Loucy (cell line): ENCODE measurements around the gene STXBP6.

Source experiments
- H2AFZ ChIP-seq: fragments of 200-600 bp; sonication (generic); 2 replicates; pipeline ENCODE4 v1.6.0; 2016; ENCODE audit warnings: antibody characterized with exemption, mild to moderate bottlenecking, low read length, moderate library complexity
- H3F3A ChIP-seq: fragments of 200-600 bp; 2 replicates; pipeline ENCODE4 v1.6.0; 2016; ENCODE audit warnings: antibody characterized with exemption, low read depth, mild to moderate bottlenecking
- H3K27me3 ChIP-seq: fragments of 200-600 bp; sonication (generic); 2 replicates; pipeline ENCODE4 v1.6.1; 2014; ENCODE audit warnings: low read length, mild to moderate bottlenecking; ENCODE audit not compliant: insufficient read depth, poor library complexity, severe bottlenecking
- H3K36me3 ChIP-seq: fragments of 200-600 bp; sonication (generic); 2 replicates; pipeline ENCODE4 v1.6.1; 2016; ENCODE audit warnings: low read length; ENCODE audit not compliant: insufficient read depth
- H3K4me1 ChIP-seq: fragments of 200-600 bp; sonication (generic); 2 replicates; pipeline ENCODE4 v1.5.1; 2014; ENCODE audit warnings: low read length, mild to moderate bottlenecking; ENCODE audit not compliant: insufficient read depth, poor library complexity, severe bottlenecking
- H3K4me2 ChIP-seq: fragments of 200-600 bp; sonication (generic); 2 replicates; pipeline ENCODE4 v1.6.0; 2014; ENCODE audit warnings: antibody characterized with exemption, low read length, low read depth, mild to moderate bottlenecking; ENCODE audit not compliant: poor library complexity, severe bottlenecking
- H3K4me3 ChIP-seq: fragments of 200-600 bp; sonication (generic); 2 replicates; pipeline ENCODE4 v1.5.1; 2014; ENCODE audit warnings: low read length, mild to moderate bottlenecking, mixed read lengths; ENCODE audit not compliant: poor library complexity, severe bottlenecking
- H3K79me2 ChIP-seq: fragments of 200-600 bp; sonication (generic); 2 replicates; pipeline ENCODE4 v1.6.1; 2014; ENCODE audit warnings: low read length; ENCODE audit not compliant: insufficient read depth
- H3K9ac ChIP-seq: fragments of 200-600 bp; sonication (generic); 2 replicates; pipeline ENCODE4 v1.6.0; 2014; ENCODE audit warnings: mild to moderate bottlenecking, low read depth, low read length, moderate library complexity; ENCODE audit not compliant: poor library complexity, severe bottlenecking
- H3K9me2 ChIP-seq: fragments of 200-600 bp; sonication (generic); replicated peaks from 2 replicates; pipeline ENCODE4 v1.6.1; 2016; ENCODE audit warnings: low read depth, low read length, mixed read lengths
- H3K9me3 ChIP-seq: fragments of 200-600 bp; sonication (generic); 2 replicates; pipeline ENCODE4 v1.6.1; 2014; ENCODE audit warnings: mild to moderate bottlenecking, antibody characterized with exemption, low read length, low read depth; ENCODE audit not compliant: insufficient read depth
- H4K20me1 ChIP-seq: fragments of 200-600 bp; sonication (generic); 2 replicates; pipeline ENCODE4 v1.6.0; 2014; ENCODE audit warnings: antibody characterized with exemption, low read length, mild to moderate bottlenecking; ENCODE audit not compliant: insufficient read depth, poor library complexity, severe bottlenecking
- EZH2phosphoT487 ChIP-seq: fragments of 200-600 bp; IDR thresholded peaks from 2 replicates; pipeline ENCODE4 v1.6.1; 2018; ENCODE audit warnings: antibody characterized with exemption, mild to moderate bottlenecking, moderate library complexity, borderline replicate concordance
- TF ChIP-seq, protein P1 (sequence below): fragments of 200-600 bp; sonication (generic); conservative IDR thresholded peaks from 2 replicates; pipeline ENCODE4 v1.5.1; 2014; ENCODE audit warnings: mild to moderate bottlenecking, antibody characterized with exemption, low read length

Gene STXBP6

DNA sequence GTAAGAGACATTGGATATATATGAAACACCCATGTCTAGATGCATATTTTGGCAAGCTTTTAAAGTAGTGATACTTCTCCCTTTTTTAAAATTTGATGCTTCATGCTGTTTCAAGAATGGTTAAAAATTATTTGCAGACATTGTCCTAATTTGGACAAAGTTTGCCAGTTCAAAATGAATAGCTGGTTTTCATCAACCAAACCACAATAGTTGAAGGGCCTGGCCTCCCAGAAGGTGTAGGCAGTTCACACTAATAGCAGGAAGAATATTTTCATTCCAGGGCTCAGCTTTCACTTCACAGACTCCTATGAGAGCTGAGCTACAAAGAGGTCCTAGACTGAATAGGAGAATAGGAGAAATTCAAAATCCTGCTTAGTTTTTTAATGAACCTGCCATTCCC lies 78.7 kb downstream of the STXBP6 start:
- Histone ChIP-seq H3K9ac (no peak overlapping the region), H3K4me1 (peaks cover 3% of the 10 kb centered on the region), H3K79me2 (no peaks in the 10 kb centered on the region), H3K9me2 (no peaks in the 10 kb centered on the region), H3K9me3 (no peaks in the 10 kb centered on the region), H2AFZ (no peak overlapping the region), H3K27me3 (no peaks in the 10 kb centered on the region), H4K20me1 (no peaks in the 10 kb centered on the region), H3K36me3 (no peaks in the 10 kb centered on the region), H3K4me2 (no peak overlapping the region), H3F3A (no peaks in the 10 kb centered on the region), H3K4me3 (no peak overlapping the region)
- no peak for TF ChIP-seq EZH2phosphoT487
- TF ChIP-seq, protein P1, sequence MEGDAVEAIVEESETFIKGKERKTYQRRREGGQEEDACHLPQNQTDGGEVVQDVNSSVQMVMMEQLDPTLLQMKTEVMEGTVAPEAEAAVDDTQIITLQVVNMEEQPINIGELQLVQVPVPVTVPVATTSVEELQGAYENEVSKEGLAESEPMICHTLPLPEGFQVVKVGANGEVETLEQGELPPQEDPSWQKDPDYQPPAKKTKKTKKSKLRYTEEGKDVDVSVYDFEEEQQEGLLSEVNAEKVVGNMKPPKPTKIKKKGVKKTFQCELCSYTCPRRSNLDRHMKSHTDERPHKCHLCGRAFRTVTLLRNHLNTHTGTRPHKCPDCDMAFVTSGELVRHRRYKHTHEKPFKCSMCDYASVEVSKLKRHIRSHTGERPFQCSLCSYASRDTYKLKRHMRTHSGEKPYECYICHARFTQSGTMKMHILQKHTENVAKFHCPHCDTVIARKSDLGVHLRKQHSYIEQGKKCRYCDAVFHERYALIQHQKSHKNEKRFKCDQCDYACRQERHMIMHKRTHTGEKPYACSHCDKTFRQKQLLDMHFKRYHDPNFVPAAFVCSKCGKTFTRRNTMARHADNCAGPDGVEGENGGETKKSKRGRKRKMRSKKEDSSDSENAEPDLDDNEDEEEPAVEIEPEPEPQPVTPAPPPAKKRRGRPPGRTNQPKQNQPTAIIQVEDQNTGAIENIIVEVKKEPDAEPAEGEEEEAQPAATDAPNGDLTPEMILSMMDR: no peak

DNA sequence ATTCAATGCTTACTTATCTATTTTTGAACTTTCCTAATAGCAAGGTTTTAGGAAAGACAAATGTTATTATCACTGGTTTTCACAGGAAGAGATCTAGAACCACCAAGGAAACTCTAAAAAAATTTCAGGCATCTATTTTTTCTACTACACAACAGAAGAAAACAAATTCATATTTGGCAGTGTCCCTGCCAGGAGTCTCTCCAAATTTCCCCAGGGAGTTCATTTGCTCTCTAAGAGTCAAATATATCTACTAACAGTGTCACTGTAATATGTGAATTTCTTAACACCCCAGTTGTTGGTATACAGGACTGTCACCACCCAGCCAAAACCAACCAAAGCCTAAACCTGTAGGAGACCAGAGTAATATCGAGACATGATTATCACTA lies 83.4 kb downstream of the STXBP6 start:
- H3K36me3 ChIP-seq: no peaks in the 10 kb centered on the region
- H3K9me2 ChIP-seq: no peaks in the 10 kb centered on the region
- H3F3A ChIP-seq: no peaks in the 10 kb centered on the region
- no peak overlapping the region for H2AFZ ChIP-seq
- no peaks in the 10 kb centered on the region for H3K27me3 ChIP-seq
- H3K79me2 ChIP-seq: no peaks in the 10 kb centered on the region
- no peak overlapping the region for H3K4me2 ChIP-seq
- H3K9me3 ChIP-seq: no peaks in the 10 kb centered on the region
- H4K20me1 ChIP-seq: no peaks in the 10 kb centered on the region
- no peak overlapping the region for H3K9ac ChIP-seq
- TF ChIP-seq, protein P1: no peak
- TF ChIP-seq EZH2phosphoT487: no peak
- H3K4me3 ChIP-seq: no peak overlapping the region
- peaks cover 11% of the 10 kb centered on the region for H3K4me1 ChIP-seq

DNA sequence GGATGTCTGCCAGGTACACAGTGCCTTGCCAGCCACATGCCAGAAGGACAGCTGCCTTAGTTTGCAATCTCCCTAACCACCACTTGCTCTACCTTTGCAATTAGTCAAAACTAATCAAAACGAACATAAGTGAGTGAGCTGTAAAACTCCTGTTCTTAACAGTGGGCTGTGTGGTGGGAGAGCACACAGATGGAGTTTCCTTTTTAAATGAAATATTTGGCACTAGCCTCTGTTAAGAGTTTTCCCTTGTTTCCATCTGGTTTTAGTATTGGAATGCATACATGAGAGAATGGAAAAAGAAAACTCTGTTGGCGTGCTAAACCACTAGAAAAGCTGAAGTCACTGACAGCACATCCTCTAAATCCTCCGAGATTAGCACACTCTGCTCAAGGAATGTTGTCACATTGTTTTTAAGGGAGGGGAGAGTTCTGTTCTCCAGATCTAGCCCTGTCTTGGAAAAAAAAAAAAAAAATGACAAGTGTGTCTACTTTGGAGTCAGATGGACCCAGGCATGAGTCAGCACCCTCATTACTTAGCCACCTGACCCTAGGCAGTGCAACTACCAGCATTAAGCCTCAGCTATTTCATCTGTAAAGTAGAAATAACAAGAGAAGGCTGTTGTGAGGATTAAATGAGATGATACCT lies 83.9 kb downstream of the STXBP6 start:
- no peaks in the 10 kb centered on the region for H3K27me3 ChIP-seq
- H3K79me2 ChIP-seq: no peaks in the 10 kb centered on the region
- no peaks in the 10 kb centered on the region for H3K9me2 ChIP-seq
- H3K9ac ChIP-seq: no peak overlapping the region
- no peaks in the 10 kb centered on the region for H3K36me3 ChIP-seq
- H3K4me2 ChIP-seq: no peak overlapping the region
- no peak overlapping the region for H3K4me3 ChIP-seq
- no peaks in the 10 kb centered on the region for H3K9me3 ChIP-seq
- H2AFZ ChIP-seq: no peak overlapping the region
- TF ChIP-seq, protein P1: no peak
- no peak for TF ChIP-seq EZH2phosphoT487
- no peaks in the 10 kb centered on the region for H3F3A ChIP-seq
- H3K4me1 ChIP-seq: peaks cover 11% of the 10 kb centered on the region
- H4K20me1 ChIP-seq: no peaks in the 10 kb centered on the region
